Body of pancreas (tissue), 4 donors: ENCODE results near the gene SLC24A4. TPM values are rescaled to one million over a fixed set of nuclear protein-coding genes. Genes with fewer than 3 reads are reported as not detected.

Experiments used
- ATAC-seq: fragments of 150-250 bp; one replicate; pipeline ENCODE4 v1.9.1; 2016
- DNase-seq, 4 donors: peaks; one replicate each; pipeline ENCODE4 v3.0.0-alpha.2; 2019
- H3K27ac ChIP-seq, 4 donors: fragments of 200-600 bp; sonication (generic); 1 replicate in 3 of 4; 2 replicates in 1 of 4; pipeline versions ENCODE4 v1.5.1 to v1.6.1; 2016 to 2019; ENCODE audit warnings: mild to moderate bottlenecking in 1 of 4, mixed read lengths in 1 of 4, moderate library complexity in 1 of 4
- H3K27me3 ChIP-seq, 2 donors: fragments of 200-600 bp; sonication (generic); one replicate each; pipeline ENCODE4 v1.6.0; 2016; ENCODE audit warnings: mild to moderate bottlenecking in 1 of 2
- H3K36me3 ChIP-seq, 2 donors: fragments of 200-600 bp; sonication (generic); replicated peaks in 1 of 2; 2 replicates each; pipeline ENCODE4 v1.5.1; 2016; ENCODE audit warnings: low read depth in 2 of 2; ENCODE audit not compliant: insufficient read depth in 1 of 2
- H3K4me1 ChIP-seq: fragments of 200-600 bp; sonication (generic); one replicate; pipeline ENCODE4 v1.6.0; 2016
- H3K4me3 ChIP-seq, 2 donors: fragments of 200-600 bp; sonication (generic); 1 replicate in 1 of 2; 2 replicates in 1 of 2; pipeline ENCODE4 v1.5.1; 2016 to 2019
- H3K9me3 ChIP-seq, 3 donors: fragments of 200-600 bp; sonication (generic); 1 replicate in 2 of 3; 2 replicates in 1 of 3; pipeline ENCODE4 v1.5.1; 2016
- CTCF ChIP-seq, 7 experiments: fragments of 450-650 bp in 4 of 7; fragments of 200-600 bp in 3 of 7; sonication (generic) in 3 of 7; IDR thresholded peaks; one replicate each; pipeline ENCODE4 v1.5.1; 2016 to 2019; ENCODE audit warnings: antibody characterized with exemption in 7 of 7
- POLR2A ChIP-seq, 3 donors: fragments of 450-650 bp; IDR thresholded peaks; one replicate each; pipeline ENCODE4 v1.6.1; 2016; ENCODE audit warnings: antibody characterized with exemption in 3 of 3, mild to moderate bottlenecking in 2 of 3
- WGBS, 2 donors: methylation state at CpG; one replicate each; pipeline ENCODE4 v1.1.5; 2017; 5-methylcytosine and 5-hydroxymethylcytosine counted together
- intact Hi-C: fragments of 100-400 bp; cut with DNase I; formaldehyde crosslinking; loops from one replicate; pipeline ENCODE4 v1.15.1; 2023
- total RNA-seq, 2 donors: library from RNA; depleted of rRNA; stranded (reverse); fragments of >200 nt; gene quantifications; one replicate each; pipeline ENCODE4 v1.1.0, GENCODE V29; 2016

Gene SLC24A4
- total RNA-seq, 2 donors from 2014 or later = 0.26 TPM; not detected in 1

- WGBS, 2 donors = 68 to 79% methylated on average over 14 to 17 of the region's 17 CpGs
- ATAC-seq (no peak), DNase-seq (peak in 1 of 4 donors; percentile 46)
- intact Hi-C loops = no loop called here
- Histone ChIP-seq H3K27me3 (no peaks in the 10 kb centered on the region), H3K9me3 (no peaks in the 10 kb centered on the region), H3K4me3 (no peak overlapping the region), H3K36me3 (no peaks in the 10 kb centered on the region), H3K4me1 (no peaks in the 10 kb centered on the region), H3K27ac (no peak overlapping the region)
- TF ChIP-seq CTCF (IDR thresholded peaks at IDR 0.05) = no peak
- TF ChIP-seq POLR2A (IDR thresholded peaks at IDR 0.05) = no peak
These were observed 197.4 kb downstream of the SLC24A4 start for GRCh38 chr14:92520102-92521057.

- no peak overlapping the region for H3K27ac ChIP-seq
- ATAC-seq (no peak), DNase-seq (no peak)
- H3K9me3 ChIP-seq = no peaks in the 10 kb centered on the region
- intact Hi-C loops = no loop called here
- H3K4me3 ChIP-seq = no peak overlapping the region
- no peaks in the 10 kb centered on the region for H3K27me3 ChIP-seq
- H3K4me1 ChIP-seq = no peaks in the 10 kb centered on the region
- H3K36me3 ChIP-seq = no peaks in the 10 kb centered on the region
- 67 to 81% methylated on average over 2 of the region's 2 CpGs for WGBS, 2 donors
- TF ChIP-seq CTCF (IDR thresholded peaks at IDR 0.05) = no peak
These were observed 198.1 kb downstream of the SLC24A4 start for GRCh38 chr14:92521058-92521415.

GRCh38 chr14:92523752-92524151 is 200.8 kb downstream of the SLC24A4 start:
- Histone ChIP-seq H3K27me3 (no peaks in the 10 kb centered on the region), H3K27ac (no peak overlapping the region), H3K9me3 (no peaks in the 10 kb centered on the region), H3K4me1 (no peaks in the 10 kb centered on the region), H3K4me3 (no peak overlapping the region), H3K36me3 (no peaks in the 10 kb centered on the region)
- 72 to 80% methylated on average over 4 to 6 of the region's 6 CpGs for WGBS, 2 donors
- ATAC-seq (no peak), DNase-seq (no peak)
- intact Hi-C loops = no loop called here
- TF ChIP-seq POLR2A (IDR thresholded peaks at IDR 0.05) (no peak), CTCF (IDR thresholded peaks at IDR 0.05) (no peak)

DNA sequence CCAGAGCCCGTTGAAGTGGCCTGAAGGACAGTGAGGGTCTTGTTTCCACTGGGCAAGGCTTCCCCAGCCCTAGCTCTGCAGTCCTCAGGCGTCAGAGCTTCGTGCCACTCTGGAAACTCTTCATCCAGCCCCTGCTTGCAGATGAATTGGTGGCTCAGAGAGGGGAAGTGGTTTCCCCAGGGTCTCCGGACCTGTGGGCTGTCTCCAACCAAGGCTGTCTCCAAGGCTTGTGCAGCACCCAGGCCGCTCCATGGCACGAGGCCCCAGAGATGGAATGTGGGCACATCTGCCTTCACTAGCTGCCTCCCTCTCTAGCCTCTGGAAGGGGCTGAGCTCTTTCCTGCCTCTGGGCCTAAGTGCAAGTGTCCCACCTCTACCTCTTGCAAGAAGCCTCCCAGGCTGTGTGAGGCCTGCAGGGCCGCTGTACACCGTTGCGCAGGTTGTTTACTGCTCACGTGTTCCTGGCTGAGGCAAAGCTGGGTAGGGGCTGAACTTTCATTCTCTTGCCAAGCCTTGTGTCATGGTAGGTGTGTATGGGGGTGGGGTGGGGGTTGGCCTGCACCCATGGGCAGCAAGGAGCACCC is 201.7 kb downstream of the SLC24A4 start:
- no peaks in the 10 kb centered on the region for H3K9me3 ChIP-seq
- H3K4me3 ChIP-seq = no peak overlapping the region
- intact Hi-C loops = no loop called here
- 82 to 96% methylated on average over 4 to 10 of the region's 10 CpGs for WGBS, 2 donors
- TF ChIP-seq CTCF (IDR thresholded peaks at IDR 0.05) (no peak), POLR2A (IDR thresholded peaks at IDR 0.05) (no peak)
- ATAC-seq = no peak
- no peak for DNase-seq
- H3K27me3 ChIP-seq = no peaks in the 10 kb centered on the region
- H3K4me1 ChIP-seq = no peaks in the 10 kb centered on the region
- H3K36me3 ChIP-seq = no peaks in the 10 kb centered on the region
- no peak overlapping the region for H3K27ac ChIP-seq
